ENCODE data around the gene ATP2A3. TPM values are rescaled to one million over a fixed set of nuclear protein-coding genes. Genes with fewer than 3 reads are reported as not detected.

The ATP2A3 gene
- total and polyA plus RNA-seq, 7 donors = 3.6 to 158 (median 12.7) TPM

- TF ChIP-seq POLR2A (IDR thresholded peaks at IDR 0.05) (no peak), POLR2AphosphoS5 (IDR thresholded peaks at IDR 0.05) (peak; percentile 4 to 62 (median 24))
- peak within 1 kb of the TSS; percentile 86 to 96 (median 90) for H3K27ac ChIP-seq
- peak within 1 kb of the TSS; percentile 57 to 76 (median 70) for H3K4me3 ChIP-seq
- H3K9me3 ChIP-seq = no peaks in the 10 kb centered on the region
- no peaks in the 10 kb centered on the region for H3K36me3 ChIP-seq
- peak; percentile 95 for DNase-seq
- intact Hi-C loops (cut with DNase I) = loop anchor here (5.0 kb wide), 1 partner anchor 54 kb away; no protein-coding TSS in a partner anchor
- no peaks in the 10 kb centered on the region for H3K27me3 ChIP-seq
- H3K4me1 ChIP-seq = peaks cover 0 to 68% (median 65%) of the 10 kb centered on the region in 4 donors
- WGBS, 2 donors = 3% methylated on average over 75 of the region's 75 CpGs
These were observed 71.1 kb downstream of the ATP2A3 start, which contains the start of gene CAMKK1 for GRCh38 chr17:3893003-3893719. Gene CAMKK1, minus strand, starts transcription at chr17:3893053. Its CDS starts 7,366 bp downstream, at chr17:3885687.

GRCh38 chr17:3892095-3892998, 71.9 kb downstream of the ATP2A3 start:
- intact Hi-C loops (cut with DNase I) = loop anchor here (5.0 kb wide), 1 partner anchor 55 kb away; no protein-coding TSS in a partner anchor
- WGBS, 2 donors = 1% methylated on average over 96 of the region's 96 CpGs
- TF ChIP-seq EP300 (IDR thresholded peaks at IDR 0.05) = peak in 1 of 4 donors; percentile 87
- TF ChIP-seq POLR2AphosphoS5 (IDR thresholded peaks at IDR 0.05) = peak; percentile 23 to 88 (median 38)
- no peak for TF ChIP-seq POLR2A (IDR thresholded peaks at IDR 0.05)
- TF ChIP-seq CTCF (IDR thresholded peaks at IDR 0.05) = no peak
- Histone ChIP-seq H3K36me3 (no peaks in the 10 kb centered on the region), H3K4me1 (peaks cover 0 to 76% (median 74%) of the 10 kb centered on the region in 4 donors), H3K27me3 (no peaks in the 10 kb centered on the region), H3K9me3 (no peaks in the 10 kb centered on the region), H3K27ac (peak overlapping the region; percentile 86 to 96 (median 90)), H3K4me3 (peak overlapping the region; percentile 57 to 76 (median 70))
- DNase-seq = peak; percentile 96

- H3K4me1 ChIP-seq = peaks cover 0 to 82% (median 79%) of the 10 kb centered on the region in 4 donors
- peak overlapping the region; percentile 86 to 96 (median 90) for H3K27ac ChIP-seq
- intact Hi-C loops (cut with DNase I) = loop anchor here (2.0 to 5.0 kb wide), 2 partner anchors 45 to 56 kb away; partner anchors contain the start of gene NCBP3
- no peaks in the 10 kb centered on the region for H3K9me3 ChIP-seq
- H3K36me3 ChIP-seq = no peaks in the 10 kb centered on the region
- H3K27me3 ChIP-seq = no peaks in the 10 kb centered on the region
- WGBS, 2 donors = 32 to 51% methylated on average over 12 of the region's 12 CpGs
- no peak for TF ChIP-seq POLR2A (IDR thresholded peaks at IDR 0.05)
- TF ChIP-seq EP300 (IDR thresholded peaks at IDR 0.05) = no peak
- no peak for TF ChIP-seq CTCF (IDR thresholded peaks at IDR 0.05)
- no peak for TF ChIP-seq POLR2AphosphoS5 (IDR thresholded peaks at IDR 0.05)
- peak overlapping the region; percentile 57 to 76 (median 70) for H3K4me3 ChIP-seq
- DNase-seq = no peak
These were observed 72.6 kb downstream of the ATP2A3 start for GRCh38 chr17:3891626-3892094.

- TF ChIP-seq POLR2A (IDR thresholded peaks at IDR 0.05) (no peak), POLR2AphosphoS5 (IDR thresholded peaks at IDR 0.05) (no peak), EP300 (IDR thresholded peaks at IDR 0.05) (no peak), CTCF (IDR thresholded peaks at IDR 0.05) (no peak)
- 70 to 83% methylated on average over 4 of the region's 4 CpGs for WGBS, 2 donors
- intact Hi-C loops (cut with DNase I) = loop anchor here (2.0 to 5.0 kb wide), 2 partner anchors 44 to 56 kb away; partner anchors contain the start of gene NCBP3
These were observed 73.4 kb downstream of the ATP2A3 start for GRCh38 chr17:3890878-3891219.

More at GRCh38 chr17:3890878-3891219, 73.4 kb downstream of the ATP2A3 start:
- Histone ChIP-seq H3K27ac (peak overlapping the region; percentile 86 to 96 (median 90)), H3K4me1 (peaks cover 0 to 86% (median 76%) of the 10 kb centered on the region in 4 donors), H3K4me3 (no peak overlapping the region), H3K27me3 (no peaks in the 10 kb centered on the region), H3K36me3 (no peaks in the 10 kb centered on the region), H3K9me3 (no peaks in the 10 kb centered on the region)
- DNase-seq = no peak
